GM21381 (cell line): ENCODE results near the gene GABRD.
"Not testable (repeated sequence)": the region's sequence is repeated elsewhere in the genome, so short reads cannot be mapped to it uniquely, and the experiment has no call there.

Experiments
- ATAC-seq: cut with Tn5 transposase; IDR thresholded peaks from one replicate; pipeline ENCODE4 v1.9.1; 2021; ENCODE audit warnings: mild to moderate bottlenecking, moderate library complexity; ENCODE audit not compliant: unreplicated experiment

Gene GABRD, protein sequence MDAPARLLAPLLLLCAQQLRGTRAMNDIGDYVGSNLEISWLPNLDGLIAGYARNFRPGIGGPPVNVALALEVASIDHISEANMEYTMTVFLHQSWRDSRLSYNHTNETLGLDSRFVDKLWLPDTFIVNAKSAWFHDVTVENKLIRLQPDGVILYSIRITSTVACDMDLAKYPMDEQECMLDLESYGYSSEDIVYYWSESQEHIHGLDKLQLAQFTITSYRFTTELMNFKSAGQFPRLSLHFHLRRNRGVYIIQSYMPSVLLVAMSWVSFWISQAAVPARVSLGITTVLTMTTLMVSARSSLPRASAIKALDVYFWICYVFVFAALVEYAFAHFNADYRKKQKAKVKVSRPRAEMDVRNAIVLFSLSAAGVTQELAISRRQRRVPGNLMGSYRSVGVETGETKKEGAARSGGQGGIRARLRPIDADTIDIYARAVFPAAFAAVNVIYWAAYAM

DNA sequence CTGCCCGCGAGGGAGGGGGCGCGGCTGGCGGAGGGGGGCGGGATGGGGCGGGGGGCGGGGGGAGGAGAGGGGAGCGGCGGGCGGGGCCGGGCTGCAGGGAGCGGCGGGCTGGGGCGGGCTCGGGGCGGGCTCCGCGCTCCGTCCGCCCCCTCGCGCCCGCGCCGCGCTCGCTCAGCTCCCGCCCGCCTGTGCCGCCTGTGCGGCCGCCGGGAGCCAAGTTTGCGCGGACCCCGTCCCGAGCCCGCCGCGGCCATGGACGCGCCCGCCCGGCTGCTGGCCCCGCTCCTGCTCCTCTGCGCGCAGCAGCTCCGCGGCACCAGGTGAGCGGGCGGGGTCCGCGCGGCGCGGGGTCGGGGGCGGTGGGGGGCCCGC, at the start of gene GABRD:
Gene GABRD, plus strand, starts transcription at position 174 of the 372 bp plus-strand sequence. Its CDS starts 79 bp downstream, at position 253.
- ATAC-seq: no peak

DNA sequence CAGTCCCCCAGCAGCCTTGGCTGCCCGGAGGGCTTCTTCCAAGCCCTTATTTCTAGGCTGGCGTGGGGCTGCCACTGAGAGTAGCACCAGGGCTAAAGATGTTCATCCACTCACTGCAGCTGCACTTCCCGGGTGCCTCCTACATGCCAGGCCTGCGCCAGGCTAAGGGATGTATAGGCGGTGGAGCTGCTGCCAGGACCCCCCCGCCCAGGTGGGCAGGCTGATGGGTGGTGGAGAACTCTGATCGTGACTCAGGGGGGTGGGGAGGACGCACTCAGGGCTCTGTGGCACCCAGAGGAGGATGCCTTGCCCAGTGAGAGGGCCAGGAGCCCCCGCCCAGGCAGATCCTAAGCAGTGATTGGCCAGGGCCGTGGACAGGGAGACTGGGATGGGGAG, 49.6 kb upstream of the GABRD start:
- no peak for ATAC-seq

DNA sequence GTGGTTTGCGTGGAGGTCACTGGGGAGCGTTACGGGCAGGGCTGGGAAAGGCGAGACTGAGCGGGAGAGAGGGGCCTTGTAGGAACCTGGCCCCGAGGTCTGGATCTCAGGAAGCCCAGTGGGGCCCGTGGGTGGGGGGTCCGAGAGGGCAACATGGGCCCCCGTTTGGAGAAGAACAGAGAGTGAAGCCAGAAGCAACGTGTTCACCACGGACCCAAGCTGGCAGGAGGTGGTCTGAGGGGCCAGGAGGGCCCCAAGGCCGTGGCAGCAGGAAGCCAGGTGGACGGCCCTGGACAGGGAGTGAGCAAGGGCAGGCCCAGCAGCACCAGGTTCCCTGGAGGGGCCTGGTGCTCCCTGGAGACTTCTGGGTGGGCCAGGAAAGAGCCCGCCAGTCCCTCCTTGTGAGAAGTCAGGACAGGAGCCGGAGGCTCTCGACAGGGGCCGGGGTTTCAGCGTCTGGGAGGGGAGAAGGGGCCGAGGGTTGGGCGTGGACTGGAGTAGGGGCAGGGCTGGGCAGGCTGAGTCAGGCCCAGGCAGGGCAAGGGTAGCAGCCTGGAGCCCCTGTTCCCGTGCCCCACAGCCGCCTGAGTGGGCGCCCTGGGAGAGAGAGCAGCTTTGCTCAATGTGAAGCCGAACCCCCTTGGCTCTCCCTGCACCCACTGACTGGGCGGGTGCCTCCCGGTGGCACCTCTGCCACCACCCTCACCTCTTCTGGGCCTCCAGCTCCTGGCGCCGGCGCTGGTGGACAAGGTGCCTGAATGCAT, 49.0 kb upstream of the GABRD start:
- no peak for ATAC-seq

DNA sequence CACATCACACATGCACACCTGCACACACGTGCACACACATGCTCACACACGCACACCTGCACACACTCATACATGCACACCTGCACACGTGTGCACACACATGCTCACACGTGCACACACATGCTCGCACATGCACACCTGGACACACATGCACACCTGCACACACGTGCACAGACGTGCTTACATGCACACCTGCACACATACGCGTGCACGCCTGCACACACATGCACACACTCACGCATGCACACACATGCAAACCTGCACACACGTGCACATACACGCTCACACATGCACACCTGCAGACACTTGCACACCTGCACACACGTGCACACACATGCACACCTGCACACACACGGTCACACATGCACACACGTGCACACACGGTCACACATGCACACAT, 48.1 kb upstream of the GABRD start:
- ATAC-seq: no peak

DNA sequence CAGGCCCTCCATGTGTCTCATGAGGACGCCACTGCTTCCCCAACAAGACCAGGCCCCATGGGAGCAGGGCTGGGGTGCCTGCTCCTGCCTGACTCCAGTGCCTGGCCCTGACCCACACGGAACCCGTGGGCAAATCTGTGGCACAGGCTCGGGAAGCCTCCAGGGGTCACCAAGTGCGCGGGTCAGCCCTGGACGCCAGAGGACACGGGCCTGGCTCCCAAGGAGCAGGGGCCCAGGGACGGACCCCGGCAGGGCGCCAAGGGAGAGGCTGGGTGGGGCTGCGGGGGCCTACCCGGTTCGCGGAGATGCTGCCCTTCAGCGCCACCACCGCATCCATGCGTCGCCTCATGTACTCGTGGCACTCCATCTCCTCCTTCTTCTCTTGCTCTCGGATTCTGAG, 47.5 kb upstream of the GABRD start:
- ATAC-seq: no peak

DNA sequence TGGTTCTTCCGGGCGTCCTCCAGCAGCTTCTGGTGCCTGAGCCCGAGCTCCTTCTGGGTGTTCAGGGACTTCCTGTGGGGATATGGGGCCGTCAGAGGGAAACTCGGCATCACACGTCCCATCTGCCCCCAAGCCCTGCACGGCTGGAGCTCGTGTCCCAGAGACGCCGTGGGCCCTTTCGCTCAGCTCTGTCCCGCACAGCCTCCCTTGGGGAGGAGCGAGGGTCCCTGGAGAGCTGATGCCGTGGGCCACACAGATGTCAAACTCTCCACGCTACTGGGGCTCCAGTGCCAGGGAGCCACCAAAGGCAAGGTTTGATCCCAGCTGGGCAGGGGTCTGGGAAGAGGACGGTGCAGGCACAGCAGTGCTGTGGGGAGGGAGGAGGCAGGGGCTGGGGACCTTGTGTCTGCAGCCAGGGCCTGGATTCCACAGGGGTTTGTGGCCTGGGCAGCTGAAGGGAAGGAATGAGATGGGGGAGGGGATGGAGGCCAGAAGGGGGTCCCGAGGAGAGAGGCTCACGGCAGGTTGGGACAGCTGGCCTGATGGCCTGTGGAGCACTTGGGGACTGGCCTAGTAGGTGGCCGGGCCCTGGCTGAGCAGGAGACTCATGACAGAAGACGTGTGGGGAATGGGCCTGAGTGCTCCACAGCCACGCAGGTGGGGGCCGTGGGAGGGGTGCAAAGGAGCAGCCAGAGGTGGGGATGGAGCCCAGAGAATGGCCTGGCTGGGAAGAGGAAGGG, 46.0 kb upstream of the GABRD start:
- ATAC-seq: no peak

DNA sequence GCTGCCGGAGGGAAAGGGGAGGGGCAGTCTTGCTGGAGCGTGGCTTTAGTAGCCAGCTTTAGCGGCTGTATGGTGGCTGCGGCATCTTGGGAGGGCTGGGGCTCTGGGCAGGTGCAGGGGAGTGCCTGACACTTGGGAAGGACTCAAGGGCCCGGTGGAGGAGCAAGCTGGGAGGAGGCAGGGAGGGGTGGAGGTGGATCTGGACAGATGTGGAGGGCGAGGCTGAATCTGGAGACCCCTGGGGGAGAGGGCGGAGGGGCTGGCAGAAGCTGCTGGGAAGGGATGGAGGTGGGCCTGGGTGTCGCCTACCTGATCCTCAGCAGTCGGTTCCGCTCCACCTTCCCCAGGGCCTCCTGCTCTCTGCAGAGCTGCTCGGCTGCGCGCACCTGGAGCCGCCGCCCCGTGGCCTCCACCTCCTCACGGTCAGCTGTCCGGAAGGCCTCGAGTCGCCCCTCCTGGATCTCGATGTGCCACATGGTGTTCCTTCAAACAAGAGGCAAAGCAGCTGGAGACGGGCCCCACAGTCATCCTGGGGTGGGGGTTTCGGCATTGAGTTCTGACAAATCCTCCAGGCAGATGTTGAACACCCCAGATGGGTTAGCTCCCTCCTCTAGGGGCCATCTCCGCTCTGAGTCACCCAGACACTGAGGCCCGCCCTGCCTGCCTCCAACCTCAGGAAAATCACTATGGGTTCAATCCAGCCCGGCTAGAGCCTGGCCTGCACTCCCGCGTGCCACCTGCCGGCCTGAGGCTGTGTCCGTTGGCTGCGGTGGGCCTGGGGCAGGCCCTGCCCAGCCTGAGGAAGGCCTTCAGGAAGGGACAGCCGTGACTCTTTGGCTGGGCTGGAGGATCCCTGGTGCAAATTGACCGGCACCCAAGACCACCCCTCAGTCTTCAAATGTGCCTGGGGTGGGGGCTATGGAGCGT, 45.2 kb upstream of the GABRD start:
- no peak for ATAC-seq

DNA sequence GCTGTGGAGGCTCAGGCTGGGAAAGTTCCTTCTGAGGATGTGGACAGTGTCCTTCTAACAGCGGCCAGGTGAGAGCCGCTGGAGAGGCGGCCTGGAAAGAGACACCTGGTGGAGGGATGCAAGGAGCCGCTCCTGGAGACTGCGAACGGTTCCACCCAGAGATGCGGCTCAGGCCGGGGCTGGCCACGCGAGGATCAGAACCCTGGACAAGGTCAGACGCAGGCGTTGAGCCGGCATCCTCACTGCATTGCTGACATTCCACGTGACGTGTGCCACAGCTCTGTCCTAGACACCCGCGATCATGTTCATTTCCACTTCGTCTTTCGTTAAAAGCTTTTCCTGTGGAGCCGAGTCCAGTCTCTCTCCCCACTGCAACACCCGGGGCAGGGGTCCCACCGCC, 44.3 kb upstream of the GABRD start:
- ATAC-seq: no peak

DNA sequence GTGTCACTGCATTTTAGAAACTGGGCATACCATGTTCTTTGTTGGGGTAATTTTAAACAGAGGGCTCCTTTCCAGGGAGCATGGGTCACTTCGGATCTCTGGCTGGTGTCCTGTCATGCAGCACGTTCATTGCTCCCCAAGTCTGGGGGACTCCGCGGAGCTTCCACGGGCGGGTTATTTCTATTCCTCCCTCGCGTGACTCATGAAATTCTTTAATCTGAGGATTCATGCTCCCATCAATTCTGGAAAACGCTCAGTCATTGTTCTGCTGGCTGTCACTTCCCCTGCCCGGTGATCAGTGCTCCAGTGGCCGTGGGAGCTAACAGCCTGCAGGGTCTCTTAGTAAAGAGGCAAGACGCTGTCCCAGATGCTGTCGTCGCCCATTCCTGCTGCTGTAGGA, 43.6 kb upstream of the GABRD start:
- no peak for ATAC-seq

DNA sequence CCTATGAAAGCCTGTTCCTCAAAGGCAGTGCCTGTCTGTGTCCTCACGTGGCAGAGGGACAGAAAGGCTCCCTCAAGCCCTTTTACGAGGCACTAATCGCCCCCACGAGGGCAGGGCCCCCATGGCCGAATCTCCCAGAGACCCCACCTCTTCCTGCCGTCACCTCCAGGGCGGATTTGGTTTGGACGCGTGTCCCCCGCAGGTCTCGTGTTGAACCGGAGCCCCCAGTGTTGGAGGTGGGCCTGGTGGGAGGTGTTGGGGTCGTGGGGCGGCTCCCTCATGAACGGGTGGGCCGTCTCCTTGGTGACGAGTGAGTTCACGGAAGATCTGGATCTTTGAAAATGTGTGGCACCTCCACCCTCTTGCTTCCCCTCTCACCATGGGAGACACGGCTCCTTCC, 43.1 kb upstream of the GABRD start:
- no peak for ATAC-seq

DNA sequence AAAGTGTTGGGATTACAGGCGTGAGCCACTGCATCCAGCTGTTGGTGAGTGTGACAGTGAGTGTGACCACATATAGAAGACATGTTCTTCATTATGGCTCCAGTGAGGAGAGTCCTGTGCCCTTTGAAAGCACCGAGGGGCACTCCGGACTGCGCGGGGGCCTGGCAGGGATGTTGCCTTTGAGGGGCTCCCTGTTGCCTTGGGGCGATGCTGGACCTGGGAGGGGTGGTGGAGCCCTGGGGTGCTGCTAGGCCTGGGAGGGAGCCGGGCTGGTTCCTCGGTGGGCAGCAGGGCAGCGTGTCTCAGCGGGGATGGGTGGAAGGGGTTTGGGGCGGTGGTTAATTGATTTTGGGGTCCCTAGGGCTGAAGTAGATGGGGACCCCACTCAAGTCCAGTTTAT, 41.0 kb upstream of the GABRD start:
- ATAC-seq: no peak

DNA sequence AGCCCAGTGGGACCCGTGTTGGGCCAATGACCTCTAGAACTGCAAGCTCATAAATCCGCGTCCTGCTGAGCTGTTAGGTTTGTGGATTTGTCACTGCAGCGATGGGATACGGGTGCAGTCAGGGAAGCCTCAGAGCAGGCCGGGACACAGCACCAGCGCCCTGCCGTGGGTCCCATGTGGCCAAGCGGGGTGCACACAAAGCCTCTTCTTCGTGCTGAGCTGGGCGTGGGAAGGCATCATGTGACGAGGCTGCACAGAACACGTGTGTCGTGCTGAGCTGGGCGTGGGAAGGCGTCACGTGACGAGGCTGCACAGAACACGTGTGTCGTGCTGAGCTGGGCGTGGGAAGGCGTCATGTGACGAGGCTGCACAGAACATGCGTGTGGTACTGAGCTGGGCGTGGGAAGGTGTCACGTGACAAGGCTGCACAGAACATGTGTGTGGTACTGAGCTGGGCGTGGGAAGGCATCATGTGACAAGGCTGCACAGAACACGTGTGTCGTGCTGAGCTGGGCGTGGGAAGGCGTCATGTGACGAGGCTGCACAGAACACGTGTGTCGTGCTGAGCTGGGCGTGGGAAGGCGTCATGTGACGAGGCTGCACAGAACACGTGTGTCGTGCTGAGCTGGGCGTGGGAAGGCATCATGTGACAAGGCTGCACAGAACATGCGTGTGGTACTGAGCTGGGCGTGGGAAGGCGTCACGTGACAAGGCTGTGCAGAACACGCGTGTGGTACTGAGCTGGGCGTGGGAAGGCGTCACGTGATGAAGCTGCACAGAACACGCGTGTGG, 40.3 kb upstream of the GABRD start:
- ATAC-seq: not testable (repeated sequence)

DNA sequence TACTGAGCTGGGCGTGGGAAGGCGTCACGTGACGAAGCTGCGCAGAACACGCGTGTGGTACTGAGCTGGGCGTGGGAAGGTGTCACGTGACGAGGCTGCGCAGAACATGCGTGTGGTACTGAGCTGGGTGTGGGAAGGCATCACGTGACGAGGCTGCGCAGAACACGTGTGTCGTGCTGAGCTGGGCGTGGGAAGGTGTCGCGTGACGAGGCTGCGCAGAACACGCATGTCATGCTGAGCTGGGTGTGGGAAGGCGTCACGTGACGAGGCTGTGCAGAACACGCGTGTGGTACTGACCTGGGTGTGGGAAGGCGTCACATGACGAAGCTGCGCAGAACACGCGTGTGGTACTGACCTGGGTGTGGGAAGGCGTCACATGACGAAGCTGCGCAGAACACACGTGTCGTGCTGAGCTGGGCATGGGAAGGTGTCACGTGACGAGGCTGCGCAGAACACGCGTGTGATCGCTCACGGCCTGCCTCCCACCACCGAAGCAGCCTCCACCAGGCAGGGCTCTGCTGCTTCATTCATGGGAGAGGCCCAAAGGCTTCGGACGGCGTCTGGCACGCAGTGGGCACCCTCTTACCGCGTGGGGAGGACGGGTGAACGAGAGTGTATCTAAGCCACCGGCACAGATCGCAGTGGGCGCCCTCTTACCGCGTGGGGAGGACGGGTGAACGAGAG, 39.5 kb upstream of the GABRD start:
- ATAC-seq: no peak

DNA sequence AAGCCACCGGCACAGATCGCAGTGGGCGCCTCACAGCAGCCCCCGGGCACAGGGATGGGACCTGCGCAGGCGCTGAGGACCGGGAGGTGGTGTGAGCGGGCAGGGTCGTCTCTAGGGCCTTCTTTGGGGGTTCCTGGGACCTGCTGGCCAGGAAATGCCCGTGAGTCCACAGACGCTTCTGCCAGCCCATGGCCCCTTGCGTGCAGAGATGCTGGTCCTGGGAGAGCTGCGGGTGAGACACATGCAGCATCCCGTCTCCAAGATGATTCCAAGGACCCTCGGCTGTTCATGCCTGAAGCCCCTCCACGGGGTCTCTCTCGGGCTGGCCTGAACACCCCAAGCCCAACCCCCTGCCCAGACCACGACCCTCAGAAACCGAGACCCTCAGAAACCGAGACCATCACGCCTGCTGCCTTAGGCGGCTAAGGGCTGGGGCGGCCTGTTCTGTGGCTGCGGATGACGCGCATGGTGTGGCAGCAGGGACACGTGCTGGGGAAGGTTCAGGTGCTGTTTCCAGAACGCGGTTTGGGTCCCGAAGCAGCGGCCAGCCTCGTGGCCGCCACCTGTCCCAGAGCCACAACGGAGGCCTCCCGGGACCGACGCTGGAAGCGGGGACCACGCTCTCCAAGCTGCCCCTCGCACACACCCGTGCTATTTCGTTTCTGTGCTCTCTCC, 38.5 kb upstream of the GABRD start:
- ATAC-seq: no peak

DNA sequence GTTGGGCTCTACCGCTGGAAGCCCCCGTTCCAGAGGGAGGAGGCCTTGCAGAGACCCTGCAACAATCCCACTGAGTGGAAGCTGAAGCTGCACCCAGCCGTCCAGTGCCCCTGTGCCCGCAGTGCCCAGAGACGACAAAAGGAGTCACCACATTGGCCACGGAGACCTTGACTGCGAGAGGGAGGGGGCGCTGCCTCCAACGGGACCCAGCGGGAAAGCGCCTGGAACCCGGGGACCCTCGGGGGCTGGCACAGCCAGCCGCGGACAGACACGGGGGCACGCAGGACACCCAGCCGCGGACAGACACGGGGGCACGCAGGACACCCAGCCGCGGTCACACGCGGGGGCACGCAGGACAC, 38.0 kb upstream of the GABRD start:
- ATAC-seq: no peak

DNA sequence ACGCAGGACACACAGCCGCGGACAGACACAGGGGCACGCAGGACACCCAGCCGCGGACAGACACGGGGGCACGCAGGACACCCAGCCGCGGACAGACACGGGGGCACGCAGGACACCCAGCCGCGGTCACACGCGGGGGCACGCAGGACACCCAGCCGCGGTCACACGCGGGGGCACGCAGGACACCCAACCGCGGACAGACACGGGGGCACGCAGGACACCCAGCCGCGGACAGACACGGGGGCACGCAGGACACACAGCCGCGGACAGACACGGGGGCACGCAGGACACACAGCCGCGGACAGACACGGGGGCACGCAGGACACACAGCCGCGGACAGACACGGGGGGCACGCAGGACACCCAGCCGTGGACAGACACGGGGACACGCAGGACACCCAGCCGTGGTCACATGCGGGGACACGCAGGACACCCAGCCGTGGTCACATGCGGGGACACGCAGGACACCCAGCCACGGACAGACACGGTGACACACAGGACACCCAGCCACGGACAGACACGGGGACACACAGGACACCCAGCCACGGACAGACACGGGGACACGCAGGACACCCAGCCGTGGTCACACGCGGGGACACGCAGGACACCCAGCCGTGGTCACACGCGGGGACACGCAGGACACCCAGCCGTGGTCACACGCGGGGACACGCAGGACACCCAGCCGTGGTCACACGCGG, 37.4 kb upstream of the GABRD start:
- not testable (repeated sequence) for ATAC-seq

DNA sequence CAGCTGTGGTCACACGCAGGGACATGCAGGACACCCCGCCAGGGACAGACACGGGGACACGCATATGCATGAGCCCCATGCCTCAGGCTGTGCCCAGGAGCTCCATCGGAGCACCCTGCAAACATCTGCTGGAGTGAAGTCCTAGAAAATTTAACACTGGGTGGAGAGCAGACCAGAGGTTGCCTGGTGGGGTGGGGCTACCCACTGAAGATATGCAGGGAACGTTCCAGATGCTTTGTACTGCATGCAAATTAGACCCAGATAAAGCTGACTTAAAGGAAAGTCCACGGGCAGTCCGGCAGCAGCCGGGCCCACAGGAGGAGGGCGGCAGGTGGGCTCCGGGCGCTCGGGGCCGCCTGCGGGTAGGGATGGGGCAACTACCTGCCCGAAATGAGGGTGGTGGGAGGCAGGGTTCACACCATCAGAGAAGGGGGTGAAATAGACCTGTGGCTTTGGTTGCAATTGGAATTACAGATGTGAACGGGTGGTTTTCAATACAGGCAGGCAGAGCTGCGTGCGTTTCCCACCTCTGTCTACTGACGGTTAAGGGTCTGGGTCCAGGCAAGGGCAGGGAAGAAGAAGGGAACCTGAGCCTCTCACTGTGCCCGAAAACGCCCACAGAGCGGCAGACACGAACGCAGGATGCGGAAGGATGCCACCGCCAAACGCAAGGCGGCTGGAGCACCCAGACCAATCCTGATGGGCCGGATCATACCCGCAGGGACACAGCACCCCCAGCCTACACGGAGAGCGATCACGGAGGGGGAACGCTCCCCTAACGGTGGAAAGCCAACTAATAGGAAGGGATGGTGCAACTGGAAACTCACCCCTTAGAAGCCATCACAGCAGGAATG, 36.5 kb upstream of the GABRD start:
- no peak for ATAC-seq
